Nephron (organoid): ENCODE measurements around the gene SIGLEC9.
A peak's percentile ranks its signal among the peaks of the same experiment; 100 is the strongest.

Source experiments
- H3K27ac Mint-ChIP-seq, 3 experiments: 2 replicates each; pipeline ENCODE4 v1.8.0; 2020; ENCODE audit warnings: mixed read lengths in 3 of 3, mild to moderate bottlenecking in 2 of 3, moderate library complexity in 1 of 3
- H3K27me3 Mint-ChIP-seq: 2 replicates; pipeline ENCODE4 v1.8.0; 2021; ENCODE audit warnings: low read depth, mild to moderate bottlenecking, moderate library complexity, mixed read lengths
- H3K36me3 Mint-ChIP-seq: 2 replicates; pipeline ENCODE4 v1.8.0; 2020; ENCODE audit warnings: low read depth, mixed read lengths
- H3K4me1 Mint-ChIP-seq: 2 replicates; pipeline ENCODE4 v1.8.0; 2020; ENCODE audit warnings: mixed read lengths
- H3K4me3 Mint-ChIP-seq, 3 experiments: 2 replicates each; pipeline ENCODE4 v1.8.0; 2020; ENCODE audit warnings: mild to moderate bottlenecking in 3 of 3, mixed read lengths in 3 of 3, moderate library complexity in 2 of 3
- H3K9me3 Mint-ChIP-seq: 2 replicates; pipeline ENCODE4 v1.8.0; 2020; ENCODE audit warnings: mixed read lengths
- TF ChIP-seq, protein P1 (sequence below), 3 experiments: fragments of 200-600 bp; sonication (generic); IDR thresholded peaks; one replicate each; pipeline ENCODE4 v1.5.0; 2021; ENCODE audit warnings: antibody characterized with exemption in 3 of 3; ENCODE audit not compliant: unreplicated experiment in 3 of 3

SIGLEC9 gene

DNA sequence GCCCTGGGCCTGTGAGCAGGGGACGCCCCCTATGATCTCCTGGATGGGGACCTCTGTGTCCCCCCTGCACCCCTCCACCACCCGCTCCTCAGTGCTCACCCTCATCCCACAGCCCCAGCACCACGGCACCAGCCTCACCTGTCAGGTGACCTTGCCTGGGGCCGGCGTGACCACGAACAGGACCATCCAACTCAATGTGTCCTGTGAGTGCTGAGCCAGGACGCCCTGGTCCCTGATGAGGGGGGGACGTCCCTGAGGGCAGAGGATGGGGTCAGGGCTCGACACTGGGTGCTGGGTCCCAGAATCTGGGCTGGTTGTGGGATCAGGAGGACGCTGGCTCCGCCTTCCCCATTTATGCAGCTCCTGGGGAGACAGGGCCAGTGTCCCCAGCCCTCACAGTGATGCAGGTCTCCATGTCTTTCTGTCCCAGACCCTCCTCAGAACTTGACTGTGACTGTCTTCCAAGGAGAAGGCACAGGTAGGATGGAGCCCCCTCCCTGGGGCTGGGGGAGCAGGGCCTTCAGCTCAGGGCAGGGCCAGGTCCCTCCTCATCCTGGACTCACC is 19.9 kb downstream of the SIGLEC9 start:
- TF ChIP-seq, protein P1, sequence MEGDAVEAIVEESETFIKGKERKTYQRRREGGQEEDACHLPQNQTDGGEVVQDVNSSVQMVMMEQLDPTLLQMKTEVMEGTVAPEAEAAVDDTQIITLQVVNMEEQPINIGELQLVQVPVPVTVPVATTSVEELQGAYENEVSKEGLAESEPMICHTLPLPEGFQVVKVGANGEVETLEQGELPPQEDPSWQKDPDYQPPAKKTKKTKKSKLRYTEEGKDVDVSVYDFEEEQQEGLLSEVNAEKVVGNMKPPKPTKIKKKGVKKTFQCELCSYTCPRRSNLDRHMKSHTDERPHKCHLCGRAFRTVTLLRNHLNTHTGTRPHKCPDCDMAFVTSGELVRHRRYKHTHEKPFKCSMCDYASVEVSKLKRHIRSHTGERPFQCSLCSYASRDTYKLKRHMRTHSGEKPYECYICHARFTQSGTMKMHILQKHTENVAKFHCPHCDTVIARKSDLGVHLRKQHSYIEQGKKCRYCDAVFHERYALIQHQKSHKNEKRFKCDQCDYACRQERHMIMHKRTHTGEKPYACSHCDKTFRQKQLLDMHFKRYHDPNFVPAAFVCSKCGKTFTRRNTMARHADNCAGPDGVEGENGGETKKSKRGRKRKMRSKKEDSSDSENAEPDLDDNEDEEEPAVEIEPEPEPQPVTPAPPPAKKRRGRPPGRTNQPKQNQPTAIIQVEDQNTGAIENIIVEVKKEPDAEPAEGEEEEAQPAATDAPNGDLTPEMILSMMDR (IDR thresholded peaks at IDR 0.05; ENCODE audit: unreplicated experiment in 3 of 3): no peak
- H3K9me3 Mint-ChIP-seq: no peaks in the 10 kb centered on the region
- H3K27me3 Mint-ChIP-seq: peaks cover 28% of the 10 kb centered on the region
- H3K4me3 Mint-ChIP-seq: no peak overlapping the region
- peaks cover 5% of the 10 kb centered on the region for H3K4me1 Mint-ChIP-seq
- H3K27ac Mint-ChIP-seq: no peak overlapping the region
- H3K36me3 Mint-ChIP-seq: no peaks in the 10 kb centered on the region

DNA sequence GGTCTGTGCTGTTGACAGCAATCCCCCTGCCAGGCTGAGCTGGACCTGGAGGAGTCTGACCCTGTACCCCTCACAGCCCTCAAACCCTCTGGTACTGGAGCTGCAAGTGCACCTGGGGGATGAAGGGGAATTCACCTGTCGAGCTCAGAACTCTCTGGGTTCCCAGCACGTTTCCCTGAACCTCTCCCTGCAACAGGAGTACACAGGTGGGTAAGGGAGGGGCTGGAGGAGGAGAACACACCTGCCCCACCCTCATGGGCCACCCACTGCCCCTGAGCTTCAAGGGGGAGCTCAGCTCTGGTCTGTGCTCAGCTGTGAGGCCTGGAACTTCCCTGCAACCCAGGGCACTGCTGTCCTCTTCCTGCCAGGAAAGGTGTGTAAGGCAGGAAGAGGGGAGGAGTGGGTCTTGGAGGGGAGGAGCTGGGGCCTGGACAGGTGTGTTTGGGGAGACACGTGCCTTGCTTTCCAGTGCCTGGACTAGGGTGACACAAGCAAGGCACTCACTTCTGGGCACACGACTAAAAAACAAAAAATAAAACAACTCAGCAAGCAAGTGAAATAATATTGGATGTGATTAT is 21.3 kb downstream of the SIGLEC9 start:
- Mint-ChIP-seq H3K36me3 (no peaks in the 10 kb centered on the region), H3K27me3 (peaks cover 34% of the 10 kb centered on the region), H3K4me3 (no peak overlapping the region), H3K9me3 (peaks cover 3% of the 10 kb centered on the region), H3K4me1 (peaks cover 10% of the 10 kb centered on the region), H3K27ac (no peak overlapping the region)
- TF ChIP-seq, protein P1 (IDR thresholded peaks at IDR 0.05; ENCODE audit: unreplicated experiment in 3 of 3): no peak

DNA sequence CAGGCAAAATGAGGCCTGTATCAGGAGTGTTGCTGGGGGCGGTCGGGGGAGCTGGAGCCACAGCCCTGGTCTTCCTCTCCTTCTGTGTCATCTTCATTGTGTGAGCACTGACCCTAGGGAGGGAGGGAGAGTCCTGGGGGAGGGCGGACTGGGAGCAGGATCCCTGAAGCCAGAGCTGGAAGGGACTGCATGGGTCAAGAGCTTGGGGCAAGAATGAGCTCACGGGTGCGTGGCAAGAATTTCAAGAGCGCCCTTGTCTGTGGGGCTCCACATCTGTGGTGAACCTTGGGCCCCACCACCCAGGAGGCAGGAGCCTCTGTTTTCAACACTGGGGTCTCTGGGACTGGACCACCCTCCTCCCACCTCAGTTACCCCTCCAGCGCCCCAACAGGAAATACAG is 22.0 kb downstream of the SIGLEC9 start:
- Mint-ChIP-seq H3K4me1 (peaks cover 10% of the 10 kb centered on the region), H3K4me3 (no peak overlapping the region), H3K9me3 (peaks cover 3% of the 10 kb centered on the region), H3K27me3 (peaks cover 28% of the 10 kb centered on the region), H3K36me3 (no peaks in the 10 kb centered on the region), H3K27ac (no peak overlapping the region)
- TF ChIP-seq, protein P1 (IDR thresholded peaks at IDR 0.05; ENCODE audit: unreplicated experiment in 3 of 3): no peak

DNA sequence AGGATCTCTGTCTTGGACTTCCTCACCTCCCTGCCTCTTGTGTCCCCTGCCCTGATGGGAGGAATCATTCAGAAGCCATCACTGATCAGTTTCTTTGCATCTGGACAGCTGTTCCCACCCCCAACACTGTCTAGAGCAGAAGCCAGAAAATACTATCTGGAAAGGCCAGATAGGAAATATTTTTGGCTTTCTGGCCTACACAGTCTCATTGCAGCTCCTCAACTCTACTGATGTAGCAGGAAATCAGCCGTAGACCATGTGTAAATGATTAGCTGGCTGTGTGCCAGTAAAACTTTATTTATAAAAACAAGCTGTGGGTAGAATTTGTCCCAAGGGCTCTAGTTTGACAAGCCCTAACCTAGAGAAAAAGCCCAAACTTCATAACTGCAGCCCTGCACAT is 23.0 kb downstream of the SIGLEC9 start:
- TF ChIP-seq, protein P1 (IDR thresholded peaks at IDR 0.05; ENCODE audit: unreplicated experiment in 3 of 3): no peak
- Mint-ChIP-seq H3K27ac (peak overlapping the region in 2 of 3 experiments; percentile 24 to 77), H3K4me3 (no peak overlapping the region), H3K36me3 (no peaks in the 10 kb centered on the region), H3K9me3 (peaks cover 3% of the 10 kb centered on the region), H3K4me1 (peaks cover 10% of the 10 kb centered on the region), H3K27me3 (peaks cover 21% of the 10 kb centered on the region)

DNA sequence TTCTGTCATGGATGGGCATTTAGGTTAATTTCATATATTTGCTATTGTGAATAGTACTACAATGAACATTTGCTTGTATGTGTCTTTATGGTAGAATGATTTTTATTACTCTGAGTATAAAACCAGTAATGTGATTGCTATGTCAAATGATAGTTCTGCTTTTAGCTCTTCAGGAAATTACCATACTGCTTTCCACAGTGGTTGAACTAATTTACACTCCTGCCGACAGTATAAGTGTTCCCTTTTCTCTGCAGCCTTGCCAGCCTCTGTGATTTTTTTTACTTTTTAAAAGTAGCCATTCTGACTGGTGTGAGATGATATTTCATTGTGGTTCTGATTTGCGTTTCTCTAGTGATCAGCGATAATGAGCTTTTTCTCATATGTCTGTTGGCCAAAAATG is 23.9 kb downstream of the SIGLEC9 start:
- H3K4me3 Mint-ChIP-seq: no peak overlapping the region
- TF ChIP-seq, protein P1 (IDR thresholded peaks at IDR 0.05; ENCODE audit: unreplicated experiment in 3 of 3): no peak
- no peak overlapping the region for H3K27ac Mint-ChIP-seq
- peaks cover 3% of the 10 kb centered on the region for H3K9me3 Mint-ChIP-seq
- peaks cover 10% of the 10 kb centered on the region for H3K4me1 Mint-ChIP-seq
- no peaks in the 10 kb centered on the region for H3K36me3 Mint-ChIP-seq
- peaks cover 26% of the 10 kb centered on the region for H3K27me3 Mint-ChIP-seq

DNA sequence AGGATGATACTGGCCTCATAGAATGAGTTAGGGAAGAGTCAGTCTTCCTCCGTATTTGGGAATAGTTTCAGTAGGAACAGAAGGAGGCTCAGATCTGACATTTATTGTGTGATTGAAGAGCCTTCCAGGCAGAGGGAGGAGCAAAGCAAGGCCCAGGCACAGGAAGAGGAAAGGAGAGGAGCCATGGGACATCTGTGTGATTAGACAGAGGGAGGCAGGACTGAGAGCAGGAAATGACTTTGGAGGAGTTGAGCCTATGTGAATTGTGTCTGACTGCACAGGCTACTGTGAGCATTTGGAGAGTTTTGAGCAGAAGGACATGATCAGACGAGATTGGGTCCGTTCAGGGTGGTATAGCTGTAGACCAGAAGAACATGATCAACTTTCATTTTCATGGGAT is 25.9 kb downstream of the SIGLEC9 start:
- Mint-ChIP-seq H3K4me3 (no peak overlapping the region), H3K4me1 (peaks cover 10% of the 10 kb centered on the region), H3K27me3 (peaks cover 17% of the 10 kb centered on the region), H3K9me3 (peaks cover 3% of the 10 kb centered on the region), H3K36me3 (no peaks in the 10 kb centered on the region), H3K27ac (no peak overlapping the region)
- TF ChIP-seq, protein P1 (IDR thresholded peaks at IDR 0.05; ENCODE audit: unreplicated experiment in 3 of 3): no peak
